OCI-LY3 (cell line): ENCODE results near the gene LTBP3.

Experiments used
- H2AFZ ChIP-seq: fragments of 200-600, 300-600 bp; shearing (Covaris generic); 2 replicates; pipeline ENCODE4 v1.6.0; 2014; ENCODE audit warnings: antibody characterized with exemption, low read depth, low read length
- H3K27ac ChIP-seq: fragments of 200-600, 300-600 bp; sonication (generic); 2 replicates; pipeline ENCODE4 v1.5.1; 2014; ENCODE audit warnings: mild to moderate bottlenecking, low read length, moderate library complexity, mixed read lengths
- H3K27me3 ChIP-seq: fragments of 200-600, 300-600 bp; sonication (generic); 2 replicates; pipeline ENCODE4 v1.6.1; 2014; ENCODE audit warnings: low read depth, low read length, mixed read lengths
- H3K36me3 ChIP-seq: fragments of 200-600, 300-600 bp; sonication (generic); replicated peaks from 2 replicates; pipeline ENCODE3; 2014; ENCODE audit warnings: low read depth, low read length, mixed read lengths
- H3K4me1 ChIP-seq: fragments of 300-600, 200-600 bp; sonication (generic); 2 replicates; pipeline ENCODE4 v1.6.1; 2014; ENCODE audit warnings: low read length, mixed read lengths
- H3K4me2 ChIP-seq: fragments of 200-600, 300-600 bp; sonication (generic); 2 replicates; pipeline ENCODE4 v1.6.1; 2014; ENCODE audit warnings: low read length, mixed read lengths
- H3K4me3 ChIP-seq: fragments of 300-600, 200-600 bp; sonication (generic); 2 replicates; pipeline ENCODE4 v1.5.1; 2014; ENCODE audit warnings: antibody characterized with exemption, mild to moderate bottlenecking, low read length, moderate library complexity
- H3K79me2 ChIP-seq: fragments of 300-600, 200-600 bp; shearing (Covaris generic); 2 replicates; pipeline ENCODE4 v1.6.1; 2014; ENCODE audit warnings: mild to moderate bottlenecking, low read length, mixed read lengths
- H3K9ac ChIP-seq: fragments of 300-600, 200-600 bp; shearing (Covaris generic); 2 replicates; pipeline ENCODE4 v1.6.0; 2014; ENCODE audit warnings: mild to moderate bottlenecking, low read length, moderate library complexity
- H3K9me3 ChIP-seq: fragments of 200-600, 300-600 bp; shearing (Covaris generic); 2 replicates; pipeline ENCODE4 v1.6.1; 2014; ENCODE audit warnings: low read length, mixed read lengths; ENCODE audit not compliant: insufficient read depth
- H4K20me1 ChIP-seq: fragments of 200-600, 300-600 bp; sonication (generic); 2 replicates; pipeline ENCODE4 v1.6.1; 2016; ENCODE audit warnings: low read length, mixed read lengths; ENCODE audit not compliant: insufficient read depth
- EZH2phosphoT487 ChIP-seq: fragments of 200-600 bp; shearing (Covaris generic); IDR thresholded peaks from 2 replicates; pipeline ENCODE4 v1.6.1; 2018; ENCODE audit warnings: antibody characterized with exemption, mixed run types, low read depth
- TF ChIP-seq, protein P1 (sequence below): fragments of 200-600, 300-600 bp; sonication (generic); IDR thresholded peaks from 2 replicates; pipeline ENCODE4 v1.5.1; 2014; ENCODE audit warnings: antibody characterized with exemption, low read length, low read depth

Gene LTBP3

DNA sequence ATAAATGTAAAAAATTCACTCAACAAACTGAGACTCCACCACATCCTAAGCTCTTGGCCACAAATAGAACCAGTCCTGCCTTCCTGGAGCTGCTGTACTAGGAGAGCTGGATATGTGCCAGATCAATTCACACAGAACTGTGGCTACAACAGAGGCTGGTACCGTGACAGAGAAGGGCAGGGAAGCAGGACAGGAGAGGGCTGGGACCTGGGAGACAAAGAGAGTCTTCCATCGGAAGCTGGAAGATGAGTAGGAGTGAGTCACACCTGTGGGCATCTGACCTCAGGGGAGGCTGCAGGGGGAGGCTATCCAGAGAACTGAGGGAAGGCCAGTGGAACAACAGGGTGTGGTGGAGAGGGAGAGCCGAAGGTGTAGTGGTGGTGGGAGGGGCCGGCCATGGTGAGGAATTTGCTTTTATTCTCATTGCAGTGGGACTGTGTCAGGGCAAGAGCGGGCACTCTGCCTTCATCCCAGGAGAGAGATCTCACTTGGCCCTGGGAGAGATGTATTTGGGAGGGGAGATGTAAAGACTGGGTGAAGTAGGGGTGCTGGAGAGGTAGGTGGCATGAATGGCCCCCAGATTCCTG, 1.9 kb upstream of the LTBP3 start:
- no peak overlapping the region for H2AFZ ChIP-seq
- no peak overlapping the region for H3K9ac ChIP-seq
- H3K79me2 ChIP-seq, result no peaks in the 10 kb centered on the region
- peaks cover 14% of the 10 kb centered on the region for H3K4me1 ChIP-seq
- no peak overlapping the region for H3K27ac ChIP-seq
- TF ChIP-seq EZH2phosphoT487, result no peak
- TF ChIP-seq, protein P1, sequence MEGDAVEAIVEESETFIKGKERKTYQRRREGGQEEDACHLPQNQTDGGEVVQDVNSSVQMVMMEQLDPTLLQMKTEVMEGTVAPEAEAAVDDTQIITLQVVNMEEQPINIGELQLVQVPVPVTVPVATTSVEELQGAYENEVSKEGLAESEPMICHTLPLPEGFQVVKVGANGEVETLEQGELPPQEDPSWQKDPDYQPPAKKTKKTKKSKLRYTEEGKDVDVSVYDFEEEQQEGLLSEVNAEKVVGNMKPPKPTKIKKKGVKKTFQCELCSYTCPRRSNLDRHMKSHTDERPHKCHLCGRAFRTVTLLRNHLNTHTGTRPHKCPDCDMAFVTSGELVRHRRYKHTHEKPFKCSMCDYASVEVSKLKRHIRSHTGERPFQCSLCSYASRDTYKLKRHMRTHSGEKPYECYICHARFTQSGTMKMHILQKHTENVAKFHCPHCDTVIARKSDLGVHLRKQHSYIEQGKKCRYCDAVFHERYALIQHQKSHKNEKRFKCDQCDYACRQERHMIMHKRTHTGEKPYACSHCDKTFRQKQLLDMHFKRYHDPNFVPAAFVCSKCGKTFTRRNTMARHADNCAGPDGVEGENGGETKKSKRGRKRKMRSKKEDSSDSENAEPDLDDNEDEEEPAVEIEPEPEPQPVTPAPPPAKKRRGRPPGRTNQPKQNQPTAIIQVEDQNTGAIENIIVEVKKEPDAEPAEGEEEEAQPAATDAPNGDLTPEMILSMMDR, result no peak
- H3K27me3 ChIP-seq, result peaks cover 9% of the 10 kb centered on the region
- no peaks in the 10 kb centered on the region for H3K36me3 ChIP-seq
- no peak overlapping the region for H3K4me2 ChIP-seq
- H3K9me3 ChIP-seq, result no peaks in the 10 kb centered on the region
- H4K20me1 ChIP-seq, result no peaks in the 10 kb centered on the region
- no peak overlapping the region for H3K4me3 ChIP-seq

DNA sequence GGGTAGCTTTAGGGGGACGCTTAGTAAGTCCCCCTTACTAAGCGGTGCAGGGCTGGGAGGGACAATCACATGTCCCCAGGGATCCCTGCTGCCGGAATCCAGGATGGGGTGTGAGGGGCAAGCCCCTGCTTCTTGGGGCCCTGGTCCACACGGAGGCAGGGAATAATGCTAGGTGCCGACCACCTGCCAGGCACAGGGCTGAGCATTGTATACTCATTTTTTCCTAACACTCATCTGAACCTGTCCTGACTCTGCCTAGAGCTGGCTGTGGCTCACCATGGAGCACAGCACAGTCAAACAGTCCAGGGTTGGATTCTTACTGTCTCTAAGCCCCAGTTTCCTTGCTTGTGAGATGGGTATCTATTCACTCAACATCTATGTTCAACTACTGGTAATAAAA, 1.4 kb upstream of the LTBP3 start:
- H3K4me3 ChIP-seq, result no peak overlapping the region

DNA sequence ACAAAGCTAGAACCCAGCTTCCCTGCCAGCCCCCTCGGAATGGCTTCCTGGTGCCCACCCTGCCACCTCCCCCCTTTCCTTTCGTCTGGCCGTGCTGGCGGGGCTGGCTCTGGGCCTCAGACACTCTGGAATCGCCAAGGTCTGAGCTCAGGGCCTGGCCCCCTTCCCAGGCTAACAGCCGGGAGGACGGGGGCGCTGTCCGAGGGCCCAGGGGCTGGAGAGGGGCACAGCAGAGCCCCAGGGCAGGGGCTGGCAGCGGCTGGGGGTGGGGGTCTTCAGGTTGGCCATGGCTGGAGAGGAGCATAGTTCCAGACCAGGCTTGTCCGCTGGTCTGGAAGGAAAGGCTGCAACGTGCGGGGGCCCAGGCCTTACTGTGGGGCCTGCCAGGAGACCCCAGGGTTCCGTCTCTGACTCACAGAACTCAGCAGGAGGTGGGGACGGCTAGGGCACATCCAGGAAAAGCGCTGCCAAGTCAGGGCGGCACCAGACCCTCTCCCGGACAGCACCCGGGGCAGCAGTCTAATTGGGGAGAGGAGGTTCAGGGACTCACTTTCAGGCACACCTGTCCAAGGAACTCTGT, 861 bp upstream of the LTBP3 start:
- Histone ChIP-seq H4K20me1 (no peaks in the 10 kb centered on the region), H3K79me2 (no peaks in the 10 kb centered on the region), H3K9ac (peak overlapping the region; percentile 69), H3K36me3 (no peaks in the 10 kb centered on the region), H2AFZ (peak overlapping the region; percentile 64), H3K27me3 (peaks cover 9% of the 10 kb centered on the region), H3K4me3 (peak overlapping the region; percentile 80), H3K27ac (no peak overlapping the region), H3K9me3 (no peaks in the 10 kb centered on the region), H3K4me1 (peaks cover 14% of the 10 kb centered on the region), H3K4me2 (peak overlapping the region; percentile 83)
- TF ChIP-seq EZH2phosphoT487, result no peak

More for the DNA sequence above, 1.4 kb upstream of the LTBP3 start:
- Histone ChIP-seq H4K20me1 (no peaks in the 10 kb centered on the region), H3K4me2 (no peak overlapping the region), H3K9ac (no peak overlapping the region), H3K36me3 (no peaks in the 10 kb centered on the region), H3K27ac (no peak overlapping the region), H3K27me3 (peaks cover 9% of the 10 kb centered on the region), H3K4me1 (peaks cover 14% of the 10 kb centered on the region), H2AFZ (no peak overlapping the region), H3K79me2 (no peaks in the 10 kb centered on the region), H3K9me3 (no peaks in the 10 kb centered on the region)
- no peak for TF ChIP-seq EZH2phosphoT487
- TF ChIP-seq, protein P1, result no peak

DNA sequence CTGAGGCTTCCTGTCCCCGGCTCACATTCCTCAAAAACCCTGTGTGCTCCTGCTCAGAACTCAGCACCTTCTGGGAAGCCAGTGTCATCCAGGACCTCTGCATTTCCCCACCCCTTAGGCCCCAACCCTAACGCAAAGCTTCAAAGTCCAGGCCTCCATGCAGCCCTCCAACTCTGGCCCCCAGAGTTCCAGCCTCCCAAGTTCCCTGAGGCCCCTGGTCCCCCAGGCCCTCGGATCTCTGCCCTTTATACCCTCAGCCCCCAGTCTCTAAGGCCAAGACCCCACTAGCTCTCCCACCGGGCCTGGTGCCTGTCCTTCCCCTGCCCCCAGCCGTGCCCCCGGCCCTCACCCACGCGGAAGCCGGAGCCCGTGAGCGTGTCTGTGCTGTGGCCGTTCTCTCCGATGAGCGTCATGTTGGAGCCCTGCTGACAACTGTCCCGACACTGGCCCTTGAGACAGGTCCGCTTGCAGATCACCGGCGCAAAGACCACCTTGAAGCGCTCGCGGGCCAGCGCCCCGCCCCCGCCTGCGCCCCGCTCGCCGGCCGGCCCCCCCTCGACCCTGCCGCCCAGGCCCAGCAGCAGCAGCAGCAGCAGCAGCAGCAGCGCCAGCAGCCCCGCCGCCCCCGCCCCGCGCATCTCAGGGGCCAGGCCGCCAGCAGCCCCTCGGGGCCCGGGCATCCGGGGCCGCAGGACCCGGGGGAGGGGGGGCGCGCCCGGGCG, 718 bp downstream of the LTBP3 start:
- H3K27me3 ChIP-seq, result peaks cover 9% of the 10 kb centered on the region
- no peak overlapping the region for H3K27ac ChIP-seq
- no peak overlapping the region for H2AFZ ChIP-seq
- peak overlapping the region; percentile 83 for H3K4me2 ChIP-seq
- H3K9me3 ChIP-seq, result no peaks in the 10 kb centered on the region
- H4K20me1 ChIP-seq, result no peaks in the 10 kb centered on the region
- peak overlapping the region; percentile 69 for H3K9ac ChIP-seq
- peaks cover 7% of the 10 kb centered on the region for H3K4me1 ChIP-seq
- TF ChIP-seq, protein P1, result no peak
- no peak for TF ChIP-seq EZH2phosphoT487
- H3K36me3 ChIP-seq, result no peaks in the 10 kb centered on the region
- H3K4me3 ChIP-seq, result peak overlapping the region; percentile 80
- no peaks in the 10 kb centered on the region for H3K79me2 ChIP-seq
